Activated naive CD4-positive, alpha-beta T cell treated with anti-CD3 and anti-CD28 coated beads, Interleukin-2, amount 10 ng/mL, durations not matched to agents 7 days and 5 days (primary cell): ENCODE measurements around the gene OPRD1.
A peak's percentile ranks its signal among the peaks of the same experiment; 100 is the strongest.
"Not testable (repeated sequence)": the region's sequence is repeated elsewhere in the genome, so short reads cannot be mapped to it uniquely, and the experiment has no call there.

Source experiments
- CTCF ChIA-PET: fragments of 350-600 bp; sonication (Branson Sonifier 250); formaldehyde crosslinking; loops from one replicate; lab custom pipeline; 2021; ENCODE audit warnings: antibody characterized with exemption; lab: Charles Lee
- DNase-seq: peaks from one replicate; pipeline ENCODE4 v3.0.0-alpha.2; 2020
- H3K27ac Mint-ChIP-seq: one replicate; pipeline ENCODE4 v1.8.0; 2021; ENCODE audit warnings: mild to moderate bottlenecking, moderate library complexity, mixed read lengths
- H3K27me3 Mint-ChIP-seq: one replicate; pipeline ENCODE4 v1.8.0; 2021; ENCODE audit warnings: mild to moderate bottlenecking, mixed read lengths
- H3K36me3 Mint-ChIP-seq: one replicate; pipeline ENCODE4 v1.8.0; 2021; ENCODE audit warnings: mixed read lengths
- H3K4me1 Mint-ChIP-seq: one replicate; pipeline ENCODE4 v1.8.0; 2021; ENCODE audit warnings: mixed read lengths
- H3K4me3 Mint-ChIP-seq: one replicate; pipeline ENCODE4 v1.8.0; 2021; ENCODE audit warnings: mild to moderate bottlenecking, moderate library complexity, mixed read lengths
- H3K9me3 Mint-ChIP-seq: one replicate; pipeline ENCODE4 v1.8.0; 2021; ENCODE audit warnings: mixed read lengths

OPRD1 gene

GRCh38 chr1:28811766-28812668 lies at the start of gene OPRD1:
Gene OPRD1, plus strand, starts transcription at chr1:28812170. Its CDS starts 214 bp downstream, at chr1:28812384.
- Mint-ChIP-seq H3K9me3 (no peaks in the 10 kb centered on the region), H3K4me3 (no peak within 1 kb of the TSS), H3K4me1 (peaks cover 3% of the 10 kb centered on the region), H3K27ac (no peak within 1 kb of the TSS), H3K27me3 (peaks cover 87% of the 10 kb centered on the region), H3K36me3 (no peaks in the 10 kb centered on the region)
- CTCF ChIA-PET = interaction anchor here (1.0 kb wide), 1 partner anchor 65 kb away, joined by 5 read pairs; no protein-coding TSS in a partner anchor
- DNase-seq = no peak

- H3K4me3 Mint-ChIP-seq = no peak overlapping the region
- H3K4me1 Mint-ChIP-seq = peaks cover 8% of the 10 kb centered on the region
- CTCF ChIA-PET = interaction anchor here (1.2 kb wide), 1 partner anchor 111 kb away, joined by 3 read pairs; no protein-coding TSS in a partner anchor
- DNase-seq = no peak
- peaks cover 28% of the 10 kb centered on the region for H3K36me3 Mint-ChIP-seq
- H3K9me3 Mint-ChIP-seq = no peaks in the 10 kb centered on the region
- no peaks in the 10 kb centered on the region for H3K27me3 Mint-ChIP-seq
- no peak overlapping the region for H3K27ac Mint-ChIP-seq
These were observed 45.3 kb upstream of the OPRD1 start for GRCh38 chr1:28766532-28767183.

GRCh38 chr1:28770601-28771165 lies 41.3 kb upstream of the OPRD1 start:
- Mint-ChIP-seq H3K4me1 (peaks cover 17% of the 10 kb centered on the region), H3K27ac (no peak overlapping the region), H3K36me3 (peaks cover 23% of the 10 kb centered on the region), H3K9me3 (no peaks in the 10 kb centered on the region), H3K27me3 (no peaks in the 10 kb centered on the region), H3K4me3 (no peak overlapping the region)
- CTCF ChIA-PET = no interaction called here
- DNase-seq = no peak

GRCh38 chr1:28771921-28772320 lies 40.0 kb upstream of the OPRD1 start:
- not testable (repeated sequence) for H3K4me3 Mint-ChIP-seq, H3K27me3 Mint-ChIP-seq, H3K27ac Mint-ChIP-seq, DNase-seq, H3K9me3 Mint-ChIP-seq
- CTCF ChIA-PET = interaction anchor here (0.9 kb wide), 1 partner anchor 30 kb away, joined by 4 read pairs; no protein-coding TSS in a partner anchor
- Mint-ChIP-seq H3K36me3 (peaks cover 15% of the 10 kb centered on the region), H3K4me1 (peaks cover 15% of the 10 kb centered on the region)

- Mint-ChIP-seq H3K27ac (peak overlapping the region; percentile 14), H3K4me1 (peaks cover 15% of the 10 kb centered on the region), H3K36me3 (peaks cover 15% of the 10 kb centered on the region), H3K9me3 (no peaks in the 10 kb centered on the region), H3K4me3 (no peak overlapping the region), H3K27me3 (peaks cover 3% of the 10 kb centered on the region)
- CTCF ChIA-PET = interaction anchor here (3.6 kb wide), 1 partner anchor 12 kb away, joined by 22 read pairs; no protein-coding TSS in a partner anchor
- DNase-seq = no peak
These were observed 38.9 kb upstream of the OPRD1 start for GRCh38 chr1:28773105-28773504.

- peak overlapping the region; percentile 70 for H3K27ac Mint-ChIP-seq
- peaks cover 25% of the 10 kb centered on the region for H3K27me3 Mint-ChIP-seq
- H3K4me1 Mint-ChIP-seq = peaks cover 15% of the 10 kb centered on the region
- CTCF ChIA-PET = interaction anchor here (1.1 to 3.6 kb wide), 5 partner anchors 10 to 526 kb away, joined by 3 to 22 read pairs (median 4); no protein-coding TSS in a partner anchor
- no peaks in the 10 kb centered on the region for H3K9me3 Mint-ChIP-seq
- peak overlapping the region; percentile 72 for H3K4me3 Mint-ChIP-seq
- no peaks in the 10 kb centered on the region for H3K36me3 Mint-ChIP-seq
- DNase-seq = peak; percentile 78
These were observed 36.6 kb upstream of the OPRD1 start for GRCh38 chr1:28775121-28775942.

- no peak for DNase-seq
- H3K27ac Mint-ChIP-seq = no peak overlapping the region
- H3K9me3 Mint-ChIP-seq = no peaks in the 10 kb centered on the region
- peaks cover 31% of the 10 kb centered on the region for H3K27me3 Mint-ChIP-seq
- no peaks in the 10 kb centered on the region for H3K36me3 Mint-ChIP-seq
- H3K4me3 Mint-ChIP-seq = no peak overlapping the region
- H3K4me1 Mint-ChIP-seq = peaks cover 15% of the 10 kb centered on the region
- CTCF ChIA-PET = interaction anchor here (2.2 to 3.6 kb wide), 2 partner anchors 9 to 101 kb away, joined by 13 to 22 read pairs; no protein-coding TSS in a partner anchor
These were observed 35.6 kb upstream of the OPRD1 start for GRCh38 chr1:28776341-28776740.

GRCh38 chr1:28778021-28778420 lies 33.9 kb upstream of the OPRD1 start:
- no peak for DNase-seq
- H3K4me3 Mint-ChIP-seq = no peak overlapping the region
- no peaks in the 10 kb centered on the region for H3K36me3 Mint-ChIP-seq
- H3K4me1 Mint-ChIP-seq = peaks cover 15% of the 10 kb centered on the region
- CTCF ChIA-PET = no interaction called here
- H3K27ac Mint-ChIP-seq = no peak overlapping the region
- H3K27me3 Mint-ChIP-seq = peaks cover 34% of the 10 kb centered on the region
- H3K9me3 Mint-ChIP-seq = no peaks in the 10 kb centered on the region

GRCh38 chr1:28779751-28780408 lies 32.1 kb upstream of the OPRD1 start:
- H3K9me3 Mint-ChIP-seq = no peaks in the 10 kb centered on the region
- H3K36me3 Mint-ChIP-seq = no peaks in the 10 kb centered on the region
- DNase-seq = no peak
- peaks cover 11% of the 10 kb centered on the region for H3K4me1 Mint-ChIP-seq
- no peak overlapping the region for H3K4me3 Mint-ChIP-seq
- no peak overlapping the region for H3K27ac Mint-ChIP-seq
- CTCF ChIA-PET = no interaction called here
- peaks cover 34% of the 10 kb centered on the region for H3K27me3 Mint-ChIP-seq

GRCh38 chr1:28781305-28781704 lies 30.7 kb upstream of the OPRD1 start:
- no peaks in the 10 kb centered on the region for H3K9me3 Mint-ChIP-seq
- H3K4me1 Mint-ChIP-seq = peaks cover 9% of the 10 kb centered on the region
- no peak overlapping the region for H3K4me3 Mint-ChIP-seq
- peaks cover 48% of the 10 kb centered on the region for H3K27me3 Mint-ChIP-seq
- CTCF ChIA-PET = interaction anchor here (6.9 kb wide), 1 partner anchor 96 kb away, joined by 118 read pairs; no protein-coding TSS in a partner anchor
- H3K36me3 Mint-ChIP-seq = no peaks in the 10 kb centered on the region
- no peak for DNase-seq
- no peak overlapping the region for H3K27ac Mint-ChIP-seq

GRCh38 chr1:28782011-28782410 lies 30.0 kb upstream of the OPRD1 start:
- DNase-seq = no peak
- H3K27ac Mint-ChIP-seq = no peak overlapping the region
- no peak overlapping the region for H3K4me3 Mint-ChIP-seq
- CTCF ChIA-PET = interaction anchor here (6.9 kb wide), 1 partner anchor 95 kb away, joined by 118 read pairs; no protein-coding TSS in a partner anchor
- no peaks in the 10 kb centered on the region for H3K36me3 Mint-ChIP-seq
- peaks cover 55% of the 10 kb centered on the region for H3K27me3 Mint-ChIP-seq
- H3K4me1 Mint-ChIP-seq = peaks cover 9% of the 10 kb centered on the region
- no peaks in the 10 kb centered on the region for H3K9me3 Mint-ChIP-seq

GRCh38 chr1:28783363-28783762 lies 28.6 kb upstream of the OPRD1 start:
- CTCF ChIA-PET = interaction anchor here (6.9 kb wide), 1 partner anchor 94 kb away, joined by 118 read pairs; no protein-coding TSS in a partner anchor

GRCh38 chr1:28789412-28789811 lies 22.6 kb upstream of the OPRD1 start:
- Mint-ChIP-seq H3K4me3 (no peak overlapping the region), H3K27ac (no peak overlapping the region), H3K27me3 (peaks cover 50% of the 10 kb centered on the region), H3K36me3 (no peaks in the 10 kb centered on the region), H3K9me3 (no peaks in the 10 kb centered on the region), H3K4me1 (peaks cover 9% of the 10 kb centered on the region)
- no peak for DNase-seq
- CTCF ChIA-PET = no interaction called here

More at GRCh38 chr1:28783363-28783762, 28.6 kb upstream of the OPRD1 start:
- Mint-ChIP-seq H3K4me3 (no peak overlapping the region), H3K27me3 (peaks cover 56% of the 10 kb centered on the region), H3K27ac (no peak overlapping the region), H3K9me3 (no peaks in the 10 kb centered on the region), H3K36me3 (no peaks in the 10 kb centered on the region), H3K4me1 (peaks cover 9% of the 10 kb centered on the region)
- DNase-seq = no peak
